Urinary bladder (tissue), 4 donors: ENCODE measurements around the gene KLHL25. TPM values are rescaled to one million over a fixed set of nuclear protein-coding genes. Genes with fewer than 3 reads are reported as not detected.

Source experiments
- DNase-seq: peaks from one replicate; pipeline ENCODE4 v3.0.0-alpha.2; 2015; ENCODE audit errors: extremely low spot score
- H3K27ac ChIP-seq: one replicate; pipeline ENCODE4 v1.5.1; 2013; ENCODE audit warnings: low read depth, mild to moderate bottlenecking, moderate library complexity
- H3K36me3 ChIP-seq: one replicate; pipeline ENCODE4 v1.6.1; 2013; ENCODE audit warnings: mild to moderate bottlenecking, moderate library complexity; ENCODE audit not compliant: insufficient read depth
- H3K4me1 ChIP-seq: one replicate; pipeline ENCODE4 v1.6.1; 2013; ENCODE audit warnings: mild to moderate bottlenecking, moderate library complexity; ENCODE audit not compliant: insufficient read depth
- H3K4me3 ChIP-seq: one replicate; pipeline ENCODE4 v1.5.1; 2013; ENCODE audit warnings: low read depth, low read length
- WGBS: extraction: QIAGEN DNeasy Blood & Tissue Kit; methylation state at CpG from one replicate; pipeline ENCODE4 v1.1.7; 2013; 5-methylcytosine and 5-hydroxymethylcytosine counted together
- polyA plus RNA-seq: library from polyadenylated mRNA; stranded (reverse); fragments of 200-250 nt; gene quantifications from one replicate; pipeline ENCODE4 v1.2.3, GENCODE V29; 2013
- total RNA-seq: library from RNA; depleted of rRNA; stranded (reverse); fragments of >200 nt; gene quantifications from one replicate; pipeline ENCODE4 v1.2.3, GENCODE V29; 2014
- donor health status: healthy with polysubstance abuse.
- donor health status: healthy.

KLHL25 gene
- total and polyA plus RNA-seq, 2 donors = 3.6 to 7.6 TPM

GRCh38 chr15:85764649-85765277, 30.0 kb downstream of the KLHL25 start:
- Histone ChIP-seq H3K4me1 (no peaks in the 10 kb centered on the region), H3K27ac (no peak overlapping the region), H3K4me3 (no peak overlapping the region), H3K36me3 (no peaks in the 10 kb centered on the region)
- no peak for DNase-seq
- WGBS = 63% methylated on average over 3 of the region's 3 CpGs

- 88% methylated on average over 28 of the region's 28 CpGs for WGBS
- Histone ChIP-seq H3K4me1 (no peaks in the 10 kb centered on the region), H3K27ac (no peak overlapping the region), H3K36me3 (no peaks in the 10 kb centered on the region), H3K4me3 (no peak overlapping the region)
- DNase-seq = no peak
These were observed 30.8 kb downstream of the KLHL25 start for GRCh38 chr15:85763673-85764633.

- no peak overlapping the region for H3K4me3 ChIP-seq
- H3K27ac ChIP-seq = no peak overlapping the region
- H3K4me1 ChIP-seq = no peaks in the 10 kb centered on the region
- DNase-seq = no peak
- no peaks in the 10 kb centered on the region for H3K36me3 ChIP-seq
- 88% methylated on average over 16 of the region's 16 CpGs for WGBS
These were observed 31.6 kb downstream of the KLHL25 start for GRCh38 chr15:85763157-85763556.

- Histone ChIP-seq H3K4me1 (no peaks in the 10 kb centered on the region), H3K36me3 (no peaks in the 10 kb centered on the region), H3K4me3 (no peak overlapping the region), H3K27ac (no peak overlapping the region)
- DNase-seq = no peak
- WGBS = 60% methylated on average over 8 of the region's 8 CpGs
These were observed 32.0 kb downstream of the KLHL25 start for GRCh38 chr15:85762756-85763127.

GRCh38 chr15:85762039-85762755, 32.5 kb downstream of the KLHL25 start:
- H3K36me3 ChIP-seq = no peaks in the 10 kb centered on the region
- H3K27ac ChIP-seq = no peak overlapping the region
- DNase-seq = no peak
- no peak overlapping the region for H3K4me3 ChIP-seq
- no peaks in the 10 kb centered on the region for H3K4me1 ChIP-seq
- 81% methylated on average over 15 of the region's 15 CpGs for WGBS

- DNase-seq = no peak
- Histone ChIP-seq H3K27ac (no peak overlapping the region), H3K36me3 (no peaks in the 10 kb centered on the region), H3K4me1 (no peaks in the 10 kb centered on the region), H3K4me3 (no peak overlapping the region)
- 93% methylated on average over 9 of the region's 9 CpGs for WGBS
These were observed 33.1 kb downstream of the KLHL25 start for GRCh38 chr15:85761635-85762034.

- Histone ChIP-seq H3K4me3 (no peak overlapping the region), H3K4me1 (no peaks in the 10 kb centered on the region), H3K36me3 (no peaks in the 10 kb centered on the region), H3K27ac (no peak overlapping the region)
- DNase-seq = no peak
- WGBS = 95% methylated on average over 28 of the region's 28 CpGs
These were observed 34.0 kb downstream of the KLHL25 start for GRCh38 chr15:85760531-85761371.

GRCh38 chr15:85760049-85760448, 34.7 kb downstream of the KLHL25 start:
- H3K36me3 ChIP-seq = no peaks in the 10 kb centered on the region
- no peak overlapping the region for H3K4me3 ChIP-seq
- 95% methylated on average over 6 of the region's 6 CpGs for WGBS
- H3K4me1 ChIP-seq = no peaks in the 10 kb centered on the region
- no peak for DNase-seq
- H3K27ac ChIP-seq = no peak overlapping the region

GRCh38 chr15:85759376-85759775, 35.3 kb downstream of the KLHL25 start:
- H3K4me3 ChIP-seq = no peak overlapping the region
- DNase-seq = no peak
- no peaks in the 10 kb centered on the region for H3K36me3 ChIP-seq
- 83% methylated on average over 13 of the region's 13 CpGs for WGBS
- H3K4me1 ChIP-seq = no peaks in the 10 kb centered on the region
- H3K27ac ChIP-seq = no peak overlapping the region

GRCh38 chr15:85758655-85758978, 36.1 kb downstream of the KLHL25 start:
- H3K4me1 ChIP-seq = no peaks in the 10 kb centered on the region
- H3K27ac ChIP-seq = no peak overlapping the region
- DNase-seq = no peak
- no peak overlapping the region for H3K4me3 ChIP-seq
- H3K36me3 ChIP-seq = no peaks in the 10 kb centered on the region
- 98% methylated on average over 21 of the region's 21 CpGs for WGBS

- H3K4me1 ChIP-seq = no peaks in the 10 kb centered on the region
- H3K4me3 ChIP-seq = no peak overlapping the region
- no peak for DNase-seq
- H3K27ac ChIP-seq = no peak overlapping the region
- no peaks in the 10 kb centered on the region for H3K36me3 ChIP-seq
- 96% methylated on average over 17 of the region's 17 CpGs for WGBS
These were observed 36.6 kb downstream of the KLHL25 start for GRCh38 chr15:85757939-85758654.

- Histone ChIP-seq H3K27ac (no peak overlapping the region), H3K4me1 (no peaks in the 10 kb centered on the region), H3K4me3 (no peak overlapping the region), H3K36me3 (no peaks in the 10 kb centered on the region)
- 93% methylated on average over 13 of the region's 13 CpGs for WGBS
- no peak for DNase-seq
These were observed 37.4 kb downstream of the KLHL25 start for GRCh38 chr15:85757073-85757938.
